T-helper 2 cell treated with Interferon-gamma antibody and Interleukin-4, amounts not matched to agents 5 μg/mL and 100 μg/mL, for 36 hours (primary cell): ENCODE measurements around the gene GRHL3.

Source experiments
- DNase-seq: peaks from one replicate; pipeline ENCODE4 v3.0.0; 2021; ENCODE audit warnings: low spot score
- H3K27ac Mint-ChIP-seq: one replicate; pipeline ENCODE4 v1.8.0; 2021; ENCODE audit warnings: mild to moderate bottlenecking, mixed read lengths
- H3K27me3 Mint-ChIP-seq: one replicate; pipeline ENCODE4 v1.8.0; 2021; ENCODE audit warnings: low read depth, mixed read lengths
- H3K36me3 Mint-ChIP-seq: one replicate; pipeline ENCODE4 v1.8.0; 2021; ENCODE audit warnings: low read depth, mixed read lengths
- H3K4me1 Mint-ChIP-seq: one replicate; pipeline ENCODE4 v1.8.0; 2021; ENCODE audit warnings: low read depth, mixed read lengths
- H3K4me3 Mint-ChIP-seq: one replicate; pipeline ENCODE4 v1.8.0; 2022; ENCODE audit warnings: mild to moderate bottlenecking, moderate library complexity, mixed read lengths
- H3K9me3 Mint-ChIP-seq: one replicate; pipeline ENCODE4 v1.8.0; 2021; ENCODE audit warnings: mixed read lengths

The GRHL3 gene

GRCh38 chr1:24386931-24387330 lies 67.8 kb downstream of the GRHL3 start:
- no peak overlapping the region for H3K27ac Mint-ChIP-seq

DNA sequence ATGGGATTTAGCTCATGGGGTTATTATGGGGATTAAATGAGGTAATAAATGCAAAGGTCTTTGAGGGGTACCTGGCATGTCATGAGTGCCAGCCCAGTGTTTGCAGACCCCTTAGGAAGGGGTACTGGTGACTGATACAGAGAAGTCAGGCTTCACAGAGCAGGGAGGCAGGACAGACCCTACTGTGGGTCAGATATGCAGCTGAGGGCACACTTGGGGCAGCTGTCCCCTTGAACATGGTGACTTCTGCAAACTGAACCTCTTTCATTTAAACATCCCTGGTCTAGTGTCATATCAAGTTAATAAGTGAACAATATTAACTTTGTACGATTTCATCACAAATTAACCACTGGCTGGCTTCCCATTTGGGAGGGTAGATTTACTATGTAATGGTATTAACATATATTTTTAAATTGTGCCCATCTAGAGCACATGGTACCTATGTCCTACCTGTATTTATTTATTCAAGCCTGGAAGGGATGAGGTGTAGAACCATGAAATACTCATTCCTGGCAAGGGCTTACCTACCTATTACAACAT lies 68.5 kb downstream of the GRHL3 start:
- Mint-ChIP-seq H3K4me1 (peaks cover 38% of the 10 kb centered on the region), H3K9me3 (no peaks in the 10 kb centered on the region), H3K4me3 (no peak overlapping the region), H3K27me3 (no peaks in the 10 kb centered on the region), H3K27ac (no peak overlapping the region), H3K36me3 (peaks cover 4% of the 10 kb centered on the region)
- no peak for DNase-seq

More at GRCh38 chr1:24386931-24387330, 67.8 kb downstream of the GRHL3 start:
- Mint-ChIP-seq H3K4me3 (no peak overlapping the region), H3K27me3 (no peaks in the 10 kb centered on the region), H3K9me3 (no peaks in the 10 kb centered on the region), H3K36me3 (peaks cover 4% of the 10 kb centered on the region), H3K4me1 (peaks cover 31% of the 10 kb centered on the region)
- no peak for DNase-seq

DNA sequence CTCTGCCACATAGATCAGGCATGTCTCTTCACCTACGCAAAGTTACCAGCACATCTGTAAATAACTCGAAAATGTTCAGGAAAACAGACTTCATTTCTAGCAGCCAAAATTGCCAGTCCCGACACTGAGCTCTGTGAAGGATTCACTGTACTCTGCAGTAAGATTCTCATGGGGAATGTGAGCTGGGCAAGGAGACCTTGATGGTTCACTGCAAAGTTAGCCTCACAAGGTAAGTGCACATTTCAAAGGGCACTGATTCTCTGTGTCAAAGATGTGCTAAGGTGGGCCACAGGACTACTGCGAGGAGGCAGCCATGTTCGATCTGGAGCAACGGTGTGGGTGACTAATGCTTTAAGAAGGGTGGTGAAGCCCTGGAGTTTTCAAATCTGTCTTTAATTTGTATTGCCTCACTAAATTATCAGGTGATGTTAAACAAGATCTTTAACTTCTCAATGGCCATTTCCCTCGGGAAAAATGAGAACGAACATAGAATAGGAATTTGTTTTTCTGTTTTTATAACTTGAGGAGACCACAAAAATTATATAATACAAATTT lies 69.3 kb downstream of the GRHL3 start:
- H3K9me3 Mint-ChIP-seq = no peaks in the 10 kb centered on the region
- peaks cover 40% of the 10 kb centered on the region for H3K4me1 Mint-ChIP-seq

DNA sequence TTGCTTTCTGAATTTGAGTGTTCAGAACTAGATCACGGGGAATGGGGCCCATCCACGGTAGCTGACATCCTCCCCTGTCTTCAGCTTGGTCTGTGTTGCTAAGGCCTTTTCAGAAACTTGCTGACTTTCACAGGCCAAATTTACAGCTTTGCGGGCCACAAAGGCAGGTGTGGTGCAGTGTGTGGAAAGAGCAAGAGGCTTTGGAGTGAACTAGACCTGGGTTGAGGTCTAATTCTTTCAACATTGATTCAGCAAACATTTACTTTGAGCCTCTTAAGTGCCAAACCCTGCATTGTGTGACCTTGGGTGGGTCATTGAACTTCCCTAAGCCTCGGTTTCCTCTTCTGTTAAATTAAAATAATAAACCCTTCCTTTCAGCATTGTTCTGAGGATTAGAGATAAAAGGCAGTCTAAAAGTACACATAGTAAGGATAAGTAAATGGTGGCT lies 70.1 kb downstream of the GRHL3 start:
- Mint-ChIP-seq H3K27ac (no peak overlapping the region), H3K4me1 (peaks cover 39% of the 10 kb centered on the region), H3K27me3 (peaks cover 1% of the 10 kb centered on the region), H3K4me3 (no peak overlapping the region), H3K9me3 (no peaks in the 10 kb centered on the region), H3K36me3 (peaks cover 4% of the 10 kb centered on the region)
- no peak for DNase-seq

More for the DNA sequence above, 69.3 kb downstream of the GRHL3 start:
- Mint-ChIP-seq H3K27ac (no peak overlapping the region), H3K36me3 (peaks cover 4% of the 10 kb centered on the region), H3K27me3 (no peaks in the 10 kb centered on the region), H3K4me3 (no peak overlapping the region)
- no peak for DNase-seq

- peaks cover 5% of the 10 kb centered on the region for H3K27me3 Mint-ChIP-seq
These were observed 72.0 kb downstream of the GRHL3 start for GRCh38 chr1:24390924-24391782.

GRCh38 chr1:24391882-24392603 lies 72.9 kb downstream of the GRHL3 start:
- peak overlapping the region; percentile 80 for H3K27ac Mint-ChIP-seq
- peaks cover 5% of the 10 kb centered on the region for H3K27me3 Mint-ChIP-seq
- peaks cover 4% of the 10 kb centered on the region for H3K36me3 Mint-ChIP-seq
- no peaks in the 10 kb centered on the region for H3K9me3 Mint-ChIP-seq
- peaks cover 19% of the 10 kb centered on the region for H3K4me1 Mint-ChIP-seq
- H3K4me3 Mint-ChIP-seq = peak overlapping the region; percentile 79
- peak; percentile 43 for DNase-seq

More at GRCh38 chr1:24390924-24391782, 72.0 kb downstream of the GRHL3 start:
- peak overlapping the region; percentile 80 for H3K27ac Mint-ChIP-seq
- peak overlapping the region; percentile 79 for H3K4me3 Mint-ChIP-seq
- DNase-seq = peak; percentile 61
- no peaks in the 10 kb centered on the region for H3K9me3 Mint-ChIP-seq
- peaks cover 22% of the 10 kb centered on the region for H3K4me1 Mint-ChIP-seq
- peaks cover 4% of the 10 kb centered on the region for H3K36me3 Mint-ChIP-seq

- peaks cover 5% of the 10 kb centered on the region for H3K27me3 Mint-ChIP-seq
- peak overlapping the region; percentile 79 for H3K4me3 Mint-ChIP-seq
- DNase-seq = no peak
- peaks cover 4% of the 10 kb centered on the region for H3K36me3 Mint-ChIP-seq
- no peaks in the 10 kb centered on the region for H3K9me3 Mint-ChIP-seq
- H3K4me1 Mint-ChIP-seq = peaks cover 19% of the 10 kb centered on the region
- H3K27ac Mint-ChIP-seq = peak overlapping the region; percentile 52
These were observed 73.4 kb downstream of the GRHL3 start for GRCh38 chr1:24392604-24392946.

GRCh38 chr1:24392982-24393650 lies 74.0 kb downstream of the GRHL3 start:
- peaks cover 5% of the 10 kb centered on the region for H3K27me3 Mint-ChIP-seq
- no peak overlapping the region for H3K27ac Mint-ChIP-seq
- H3K4me1 Mint-ChIP-seq = peaks cover 19% of the 10 kb centered on the region
- H3K4me3 Mint-ChIP-seq = no peak overlapping the region
- DNase-seq = no peak
- H3K9me3 Mint-ChIP-seq = no peaks in the 10 kb centered on the region
- peaks cover 4% of the 10 kb centered on the region for H3K36me3 Mint-ChIP-seq

DNA sequence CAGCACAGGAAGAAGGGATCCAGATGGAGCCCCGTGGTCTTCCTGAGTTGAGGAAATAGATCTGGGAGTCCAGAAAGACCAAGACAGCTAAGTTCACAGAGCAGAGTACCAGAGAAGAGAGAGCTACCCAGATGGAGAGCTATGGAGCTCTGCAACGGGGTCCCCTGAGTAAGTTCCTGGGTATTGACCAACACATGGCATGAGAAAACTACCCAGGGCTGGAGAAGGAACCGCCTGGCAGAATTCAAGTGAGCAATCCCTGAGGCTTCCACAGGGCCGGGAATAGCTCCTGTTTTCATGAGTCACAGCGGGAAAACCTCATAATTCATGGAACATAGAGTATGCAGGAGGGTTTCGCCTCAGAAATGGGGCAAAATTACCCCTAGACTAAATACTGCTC lies 74.7 kb downstream of the GRHL3 start:
- H3K36me3 Mint-ChIP-seq = peaks cover 4% of the 10 kb centered on the region
- no peak overlapping the region for H3K27ac Mint-ChIP-seq
- no peak overlapping the region for H3K4me3 Mint-ChIP-seq
- peaks cover 5% of the 10 kb centered on the region for H3K27me3 Mint-ChIP-seq
- no peak for DNase-seq
- peaks cover 19% of the 10 kb centered on the region for H3K4me1 Mint-ChIP-seq
- no peaks in the 10 kb centered on the region for H3K9me3 Mint-ChIP-seq

GRCh38 chr1:24400065-24400464 lies 80.9 kb downstream of the GRHL3 start:
- Mint-ChIP-seq H3K4me3 (no peak overlapping the region), H3K36me3 (peaks cover 6% of the 10 kb centered on the region), H3K27me3 (no peaks in the 10 kb centered on the region), H3K27ac (no peak overlapping the region), H3K4me1 (no peaks in the 10 kb centered on the region), H3K9me3 (no peaks in the 10 kb centered on the region)
- DNase-seq = no peak

- H3K9me3 Mint-ChIP-seq = peaks cover 8% of the 10 kb centered on the region
- peaks cover 2% of the 10 kb centered on the region for H3K27me3 Mint-ChIP-seq
- H3K4me1 Mint-ChIP-seq = no peaks in the 10 kb centered on the region
- DNase-seq = no peak
- no peak overlapping the region for H3K27ac Mint-ChIP-seq
- H3K36me3 Mint-ChIP-seq = peaks cover 6% of the 10 kb centered on the region
- no peak overlapping the region for H3K4me3 Mint-ChIP-seq
These were observed 84.6 kb downstream of the GRHL3 start for GRCh38 chr1:24403806-24404205.
